Astrocyte of the cerebellum (primary cell): ENCODE data around the gene KANSL1.

Source experiments
- DNase-seq: peaks from one replicate; pipeline ENCODE4 v3.0.0-alpha.2; 2011; ENCODE audit warnings: low read depth
- H3K4me3 ChIP-seq: 2 replicates; pipeline ENCODE4 v1.5.1; 2011; ENCODE audit warnings: mild to moderate bottlenecking, low read depth, low read length, moderate library complexity
- CTCF ChIP-seq: IDR thresholded peaks from 2 replicates; pipeline ENCODE4 v1.5.1; 2012; ENCODE audit warnings: low read length, low read depth, moderate library complexity, mild to moderate bottlenecking; ENCODE audit errors: missing control alignments
- in situ Hi-C: cut with HindIII; loops from 2 replicates; pipeline ENCODE4 v1.10.0; 2017; ENCODE audit warnings: low sequenced_read_pairs

Gene KANSL1

GRCh38 chr17:46205975-46206374 is 12.7 kb upstream of the KANSL1 start:
- no peak overlapping the region for H3K4me3 ChIP-seq
- in situ Hi-C loops, result no loop called here
- DNase-seq, result no peak
- no peak for TF ChIP-seq CTCF

- in situ Hi-C loops, result no loop called here
- DNase-seq, result no peak
- TF ChIP-seq CTCF, result no peak
- H3K4me3 ChIP-seq, result no peak overlapping the region
These were observed 9.2 kb upstream of the KANSL1 start for GRCh38 chr17:46202424-46202823.

GRCh38 chr17:46201491-46201890 is 8.3 kb upstream of the KANSL1 start:
- H3K4me3 ChIP-seq, result no peak overlapping the region
- no peak for DNase-seq
- in situ Hi-C loops, result no loop called here
- no peak for TF ChIP-seq CTCF

GRCh38 chr17:46200197-46200596 is 7.0 kb upstream of the KANSL1 start:
- TF ChIP-seq CTCF, result no peak

GRCh38 chr17:46199379-46199778 is 6.2 kb upstream of the KANSL1 start:
- DNase-seq, result no peak
- in situ Hi-C loops, result no loop called here
- TF ChIP-seq CTCF, result no peak
- no peak overlapping the region for H3K4me3 ChIP-seq

More at GRCh38 chr17:46200197-46200596, 7.0 kb upstream of the KANSL1 start:
- in situ Hi-C loops, result no loop called here
- no peak overlapping the region for H3K4me3 ChIP-seq
- no peak for DNase-seq

GRCh38 chr17:46198233-46198632 is 5.0 kb upstream of the KANSL1 start:
- in situ Hi-C loops, result no loop called here
- no peak for TF ChIP-seq CTCF
- no peak for DNase-seq
- H3K4me3 ChIP-seq, result no peak overlapping the region

GRCh38 chr17:46197530-46197929 is 4.3 kb upstream of the KANSL1 start:
- in situ Hi-C loops, result no loop called here
- no peak for TF ChIP-seq CTCF
- H3K4me3 ChIP-seq, result no peak overlapping the region
- no peak for DNase-seq
